GM12865 (cell line): ENCODE results near the gene KRTAP5-8.
A peak's percentile ranks its signal among the peaks of the same experiment; 100 is the strongest.
"Not testable (repeated sequence)": the region's sequence is repeated elsewhere in the genome, so short reads cannot be mapped to it uniquely, and the experiment has no call there.

Experiments
- DNase-seq: peaks from one replicate; pipeline ENCODE4 v3.0.0; 2010; ENCODE audit warnings: low read depth
- H3K4me3 ChIP-seq: 2 replicates; pipeline ENCODE4 v1.5.1; 2011; ENCODE audit warnings: mild to moderate bottlenecking, low read depth, low read length, control low read depth
- CTCF ChIP-seq: IDR thresholded peaks from 2 replicates; pipeline ENCODE4 v1.5.1; 2011; ENCODE audit warnings: low read length, control low read depth, low read depth, inconsistent platforms; ENCODE audit not compliant: insufficient read depth; ENCODE audit errors: missing control alignments

KRTAP5-8 gene

GRCh38 chr11:71580057-71581003, 42.5 kb downstream of the KRTAP5-8 start:
- H3K4me3 ChIP-seq, result no peak overlapping the region
- TF ChIP-seq CTCF, result peak; percentile 83
- peak; percentile 46 for DNase-seq

- no peak for DNase-seq
- TF ChIP-seq CTCF, result no peak
- H3K4me3 ChIP-seq, result no peak overlapping the region
These were observed 44.0 kb downstream of the KRTAP5-8 start for GRCh38 chr11:71581826-71582225.

- no peak within 1 kb of the TSS for H3K4me3 ChIP-seq
- TF ChIP-seq CTCF, result no peak
- DNase-seq, result no peak
These were observed 44.6 kb downstream of the KRTAP5-8 start, which contains the start of gene KRTAP5-11 for GRCh38 chr11:71582309-71582895. KRTAP5-11 (minus strand) TSS chr11:71582875; CDS start chr11:71582837, 38 bp downstream.

- DNase-seq, H3K4me3 ChIP-seq: not testable (repeated sequence)
These were observed 45.1 kb downstream of the KRTAP5-8 start for GRCh38 chr11:71582969-71583368.

- H3K4me3 ChIP-seq, DNase-seq: not testable (repeated sequence)
These were observed 47.8 kb downstream of the KRTAP5-8 start for GRCh38 chr11:71585673-71586072.

GRCh38 chr11:71588314-71588713, 50.5 kb downstream of the KRTAP5-8 start:
- not testable (repeated sequence) for H3K4me3 ChIP-seq, DNase-seq
